A673 (cell line): Measurements from ENCODE around the gene MARCO. TPM values are rescaled to one million over a fixed set of nuclear protein-coding genes. Genes with fewer than 3 reads are reported as not detected.

Experiments used
- BruUV-seq: library from RNA; stranded (reverse); fragments of 400-500 nt; replicated peaks from 2 replicates; lab custom pipeline; 2021; lab: Mats Ljungman, UMichigan
- CTCF ChIA-PET: fragments of 300-600 bp; sonication (Branson Sonifier 250); formaldehyde crosslinking; loops from one replicate; lab custom pipeline; 2022; ENCODE audit warnings: antibody characterized with exemption; lab: Charles Lee
- POLR2A ChIA-PET: fragments of 300-600 bp; sonication (Branson Sonifier 250); formaldehyde crosslinking; loops from one replicate; lab custom pipeline; 2022; ENCODE audit warnings: antibody characterized with exemption; ENCODE audit not compliant: low non-redundant PET; lab: Charles Lee
- DNase-seq: peaks from one replicate; pipeline ENCODE4 v3.0.0-alpha.2; 2015; ENCODE audit warnings: low spot score
- H3K27ac ChIP-seq: fragments of 200-600 bp; sonication (generic); 2 replicates; pipeline ENCODE4 v1.5.1; 2016; ENCODE audit warnings: mixed run types, low read depth, mild to moderate bottlenecking, mixed read lengths, antibody characterized with exemption, low read length; ENCODE audit not compliant: poor library complexity, severe bottlenecking
- H3K27me3 ChIP-seq: fragments of 200-600 bp; sonication (generic); replicated peaks from 2 replicates; pipeline ENCODE4 v1.6.1; 2017; ENCODE audit warnings: mixed run types, low read depth, mild to moderate bottlenecking, mixed read lengths, antibody characterized with exemption, low read length; ENCODE audit not compliant: insufficient read depth, poor library complexity
- H3K36me3 ChIP-seq: fragments of 200-600 bp; sonication (generic); 2 replicates; pipeline ENCODE4 v1.6.1; 2016; ENCODE audit warnings: mixed run types, mild to moderate bottlenecking, mixed read lengths, antibody characterized with exemption, low read length; ENCODE audit not compliant: insufficient read depth, poor library complexity, severe bottlenecking
- H3K4me1 ChIP-seq: fragments of 200-600 bp; sonication (generic); 2 replicates; pipeline ENCODE4 v1.6.1; 2017; ENCODE audit warnings: mixed run types, mild to moderate bottlenecking, mixed read lengths, antibody characterized with exemption, low read length; ENCODE audit not compliant: insufficient read depth, poor library complexity, severe bottlenecking
- H3K4me3 ChIP-seq: fragments of 200-600 bp; sonication (generic); 2 replicates; pipeline ENCODE4 v1.5.1; 2016; ENCODE audit warnings: low read depth, mixed run types, mild to moderate bottlenecking, mixed read lengths, low read length; ENCODE audit not compliant: poor library complexity, severe bottlenecking
- H3K9me3 ChIP-seq: fragments of 200-600 bp; sonication (generic); 2 replicates; pipeline ENCODE4 v1.6.1; 2016; ENCODE audit warnings: mixed run types, low read depth, mild to moderate bottlenecking, mixed read lengths, antibody characterized with exemption, low read length; ENCODE audit not compliant: poor library complexity, severe bottlenecking
- EZH2 ChIP-seq: fragments of 200-600 bp; sonication (generic); IDR thresholded peaks from 2 replicates; pipeline ENCODE4 v1.6.1; 2017; ENCODE audit warnings: borderline replicate concordance, low read depth, mild to moderate bottlenecking, mixed read lengths, antibody characterized with exemption, low read length; ENCODE audit not compliant: poor library complexity, severe bottlenecking
- intact Hi-C: fragments of 100-400 bp; cut with micrococcal nuclease; formaldehyde crosslinking; loops from one replicate; pipeline ENCODE4 v1.10.0; 2022; ENCODE audit not compliant: unreplicated experiment
- total RNA-seq: library from RNA; stranded (reverse); gene quantifications from 2 replicates; pipeline ENCODE4 v1.2.3, GENCODE V29; 2021
- TF ChIP-seq, protein P1 (sequence below): fragments of 300-800, 200-600 bp; sonication (generic); conservative IDR thresholded peaks from 2 replicates; pipeline ENCODE4 v1.5.1; 2017; ENCODE audit warnings: low read depth, mild to moderate bottlenecking, antibody characterized with exemption, low read length, moderate library complexity, mixed read lengths

The MARCO gene
- total RNA-seq, 1 experiment from 2014 or later, result not detected

DNA sequence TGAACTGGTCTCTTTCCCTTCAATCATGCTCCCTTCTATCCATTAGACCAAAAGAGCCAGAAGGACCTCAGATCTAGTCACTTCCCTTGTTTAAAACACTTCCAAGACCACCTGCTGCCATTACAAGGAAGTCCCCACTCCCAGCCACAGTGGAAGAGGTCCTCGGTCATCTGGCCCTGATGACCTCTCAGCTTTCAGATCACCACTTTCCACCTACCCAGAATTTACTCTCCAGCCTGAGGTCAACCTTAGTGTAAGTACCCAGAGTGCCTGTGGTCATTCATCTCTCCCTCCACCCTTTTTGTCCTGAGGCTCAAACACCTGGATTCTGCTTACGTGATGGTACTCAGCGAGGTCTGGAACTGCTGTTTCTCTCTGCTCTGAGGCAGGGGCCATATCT is 67.1 kb downstream of the MARCO start:
- Histone ChIP-seq H3K27me3 (peaks cover 27% of the 10 kb centered on the region), H3K4me1 (no peaks in the 10 kb centered on the region), H3K36me3 (no peaks in the 10 kb centered on the region), H3K4me3 (no peak overlapping the region), H3K9me3 (no peaks in the 10 kb centered on the region), H3K27ac (no peak overlapping the region)
- BruUV-seq, result no TSS peak
- CTCF ChIA-PET, result no interaction called here
- TF ChIP-seq EZH2, result no peak
- TF ChIP-seq, protein P1, sequence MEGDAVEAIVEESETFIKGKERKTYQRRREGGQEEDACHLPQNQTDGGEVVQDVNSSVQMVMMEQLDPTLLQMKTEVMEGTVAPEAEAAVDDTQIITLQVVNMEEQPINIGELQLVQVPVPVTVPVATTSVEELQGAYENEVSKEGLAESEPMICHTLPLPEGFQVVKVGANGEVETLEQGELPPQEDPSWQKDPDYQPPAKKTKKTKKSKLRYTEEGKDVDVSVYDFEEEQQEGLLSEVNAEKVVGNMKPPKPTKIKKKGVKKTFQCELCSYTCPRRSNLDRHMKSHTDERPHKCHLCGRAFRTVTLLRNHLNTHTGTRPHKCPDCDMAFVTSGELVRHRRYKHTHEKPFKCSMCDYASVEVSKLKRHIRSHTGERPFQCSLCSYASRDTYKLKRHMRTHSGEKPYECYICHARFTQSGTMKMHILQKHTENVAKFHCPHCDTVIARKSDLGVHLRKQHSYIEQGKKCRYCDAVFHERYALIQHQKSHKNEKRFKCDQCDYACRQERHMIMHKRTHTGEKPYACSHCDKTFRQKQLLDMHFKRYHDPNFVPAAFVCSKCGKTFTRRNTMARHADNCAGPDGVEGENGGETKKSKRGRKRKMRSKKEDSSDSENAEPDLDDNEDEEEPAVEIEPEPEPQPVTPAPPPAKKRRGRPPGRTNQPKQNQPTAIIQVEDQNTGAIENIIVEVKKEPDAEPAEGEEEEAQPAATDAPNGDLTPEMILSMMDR, result no peak
- POLR2A ChIA-PET, result no interaction called here
- intact Hi-C loops, result loop anchor here (5.0 kb wide), 1 partner anchor 127 kb away; no protein-coding TSS in a partner anchor
- DNase-seq, result no peak

DNA sequence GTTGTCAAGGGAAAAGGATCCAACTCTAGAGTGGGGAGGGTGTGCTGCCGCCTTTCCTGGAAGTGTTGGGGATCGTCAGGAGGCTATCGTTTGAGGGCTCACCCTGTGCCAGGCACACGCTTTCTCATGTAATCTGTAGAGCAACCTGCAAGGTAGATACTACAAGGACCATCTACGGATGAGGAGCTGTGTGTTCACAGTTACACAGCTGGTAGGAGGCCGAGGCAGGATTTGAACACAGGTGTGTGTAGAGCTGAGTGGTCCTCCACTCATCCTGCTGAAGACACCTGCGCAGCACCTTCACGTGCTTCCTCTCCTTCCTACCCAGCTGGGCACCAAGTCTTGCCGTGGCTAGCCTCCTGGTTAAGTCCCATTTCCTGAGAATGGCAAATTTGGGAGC is 68.3 kb downstream of the MARCO start:
- H3K4me1 ChIP-seq, result no peaks in the 10 kb centered on the region
- CTCF ChIA-PET, result no interaction called here

DNA sequence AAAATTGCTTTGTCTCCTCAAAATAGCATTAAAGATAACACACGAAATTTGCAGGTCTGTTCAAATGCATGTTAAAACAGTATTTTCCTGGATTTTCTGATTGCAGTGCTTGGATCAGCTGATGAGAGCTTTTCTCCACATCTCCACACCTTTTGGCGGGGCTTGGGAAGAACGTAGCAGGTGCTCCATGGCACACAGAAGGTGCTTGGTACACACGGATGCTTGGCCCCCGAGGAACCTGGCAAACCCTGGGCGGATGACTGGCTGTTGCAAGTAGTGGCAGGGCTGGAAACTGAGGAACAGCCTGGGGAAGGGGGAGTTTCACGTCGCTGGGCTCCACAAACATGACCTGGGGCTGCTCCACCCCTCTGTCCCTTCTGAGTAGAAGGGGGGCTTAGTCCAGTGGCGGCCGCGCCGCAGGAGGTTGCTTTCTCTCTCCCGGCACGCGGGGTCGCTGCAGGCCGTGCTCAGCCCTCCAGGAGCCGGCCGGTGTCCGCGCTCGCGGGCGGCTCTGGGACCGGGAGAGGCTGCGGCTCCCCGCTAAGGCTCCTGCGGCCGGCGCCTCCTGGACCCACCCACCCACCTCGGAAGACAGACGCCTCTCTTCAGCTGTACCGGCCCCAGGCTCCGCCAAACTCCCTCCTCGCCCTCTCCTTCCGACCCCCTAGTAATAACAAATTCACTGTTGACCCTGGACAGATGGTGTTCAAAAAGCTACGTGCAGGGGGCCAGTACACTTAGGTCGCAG is 69.3 kb downstream of the MARCO start:
- ChIA-PET CTCF (no interaction called here), POLR2A (no interaction called here)
- Histone ChIP-seq H3K36me3 (no peaks in the 10 kb centered on the region), H3K4me1 (peaks cover 10% of the 10 kb centered on the region), H3K9me3 (no peaks in the 10 kb centered on the region), H3K27ac (no peak overlapping the region), H3K27me3 (peaks cover 31% of the 10 kb centered on the region), H3K4me3 (no peak overlapping the region)
- no TSS peak for BruUV-seq
- TF ChIP-seq, protein P1, result peak; percentile 57
- TF ChIP-seq EZH2, result no peak
- intact Hi-C loops, result loop anchor here (5.0 kb wide), 2 partner anchors 161 to 281 kb away; no protein-coding TSS in a partner anchor
- DNase-seq, result peak; percentile 51

More for the DNA sequence above, 68.3 kb downstream of the MARCO start:
- H3K4me3 ChIP-seq, result no peak overlapping the region
- no TSS peak for BruUV-seq
- TF ChIP-seq EZH2, result no peak
- TF ChIP-seq, protein P1, result no peak
- intact Hi-C loops, result loop anchor here (5.0 kb wide), 2 partner anchors 162 to 282 kb away; no protein-coding TSS in a partner anchor
- H3K36me3 ChIP-seq, result no peaks in the 10 kb centered on the region
- no peak overlapping the region for H3K27ac ChIP-seq
- POLR2A ChIA-PET, result no interaction called here
- no peaks in the 10 kb centered on the region for H3K9me3 ChIP-seq
- peaks cover 27% of the 10 kb centered on the region for H3K27me3 ChIP-seq
- DNase-seq, result no peak
